Activated effector memory CD4-positive, alpha-beta T cell treated with Interleukin-2 at 50 U/mL for 16 hours (primary cell): ENCODE measurements around the gene ARFRP1.
"Not testable (repeated sequence)": the region's sequence is repeated elsewhere in the genome, so short reads cannot be mapped to it uniquely, and the experiment has no call there.

Experiments used
- DNase-seq: peaks from one replicate; pipeline ENCODE4 v3.0.0-alpha.2; 2020

Gene ARFRP1

GRCh38 chr20:63671695-63672094 is 36.1 kb downstream of the ARFRP1 start:
- DNase-seq, result not testable (repeated sequence)

- DNase-seq, result no peak
Measured at GRCh38 chr20:63668351-63668750, 39.4 kb downstream of the ARFRP1 start.

- no peak for DNase-seq
Measured at GRCh38 chr20:63667858-63668257, 39.9 kb downstream of the ARFRP1 start.

- no peak for DNase-seq
Measured at GRCh38 chr20:63665708-63666107, 42.1 kb downstream of the ARFRP1 start.

GRCh38 chr20:63664861-63665594 is 42.7 kb downstream of the ARFRP1 start:
- no peak for DNase-seq

GRCh38 chr20:63664143-63664851 is 43.5 kb downstream of the ARFRP1 start:
- DNase-seq, result no peak

GRCh38 chr20:63663332-63664066 is 44.3 kb downstream of the ARFRP1 start:
- DNase-seq, result no peak

- DNase-seq, result no peak
Measured at GRCh38 chr20:63662813-63663189, 45.0 kb downstream of the ARFRP1 start.

GRCh38 chr20:63661959-63662812 is 45.6 kb downstream of the ARFRP1 start:
- DNase-seq, result no peak

- DNase-seq, result no peak
Measured at GRCh38 chr20:63661108-63661507, 46.7 kb downstream of the ARFRP1 start.

- no peak for DNase-seq
Measured at GRCh38 chr20:63660622-63661021, 47.2 kb downstream of the ARFRP1 start.

- DNase-seq, result not testable (repeated sequence)
Measured at GRCh38 chr20:63660174-63660573, 47.6 kb downstream of the ARFRP1 start.

- no peak for DNase-seq
Measured at GRCh38 chr20:63659370-63659769, 48.4 kb downstream of the ARFRP1 start.

- no peak for DNase-seq
Measured at GRCh38 chr20:63658749-63659187, 49.0 kb downstream of the ARFRP1 start.

- DNase-seq, result peak; percentile 86
Measured at GRCh38 chr20:63657937-63658748, 49.6 kb downstream of the ARFRP1 start, which contains the start of gene RTEL1. Gene RTEL1, plus strand, starts transcription at chr20:63658312. Its CDS starts 1,091 bp downstream, at chr20:63659403.

GRCh38 chr20:63657260-63657936 is 50.4 kb downstream of the ARFRP1 start:
- DNase-seq, result no peak

- DNase-seq, result no peak
Measured at GRCh38 chr20:63656451-63656850, 51.3 kb downstream of the ARFRP1 start.

GRCh38 chr20:63655249-63655648 is 52.5 kb downstream of the ARFRP1 start:
- DNase-seq, result no peak

- no peak for DNase-seq
Measured at GRCh38 chr20:63653974-63654668, 53.7 kb downstream of the ARFRP1 start.
